ENCODE results near the gene TSPAN9. TPM values are rescaled to one million over a fixed set of nuclear protein-coding genes. Genes with fewer than 3 reads are reported as not detected.

TSPAN9 gene
- total RNA-seq, 1 experiment from 2014 or later: 7.7 TPM

DNA sequence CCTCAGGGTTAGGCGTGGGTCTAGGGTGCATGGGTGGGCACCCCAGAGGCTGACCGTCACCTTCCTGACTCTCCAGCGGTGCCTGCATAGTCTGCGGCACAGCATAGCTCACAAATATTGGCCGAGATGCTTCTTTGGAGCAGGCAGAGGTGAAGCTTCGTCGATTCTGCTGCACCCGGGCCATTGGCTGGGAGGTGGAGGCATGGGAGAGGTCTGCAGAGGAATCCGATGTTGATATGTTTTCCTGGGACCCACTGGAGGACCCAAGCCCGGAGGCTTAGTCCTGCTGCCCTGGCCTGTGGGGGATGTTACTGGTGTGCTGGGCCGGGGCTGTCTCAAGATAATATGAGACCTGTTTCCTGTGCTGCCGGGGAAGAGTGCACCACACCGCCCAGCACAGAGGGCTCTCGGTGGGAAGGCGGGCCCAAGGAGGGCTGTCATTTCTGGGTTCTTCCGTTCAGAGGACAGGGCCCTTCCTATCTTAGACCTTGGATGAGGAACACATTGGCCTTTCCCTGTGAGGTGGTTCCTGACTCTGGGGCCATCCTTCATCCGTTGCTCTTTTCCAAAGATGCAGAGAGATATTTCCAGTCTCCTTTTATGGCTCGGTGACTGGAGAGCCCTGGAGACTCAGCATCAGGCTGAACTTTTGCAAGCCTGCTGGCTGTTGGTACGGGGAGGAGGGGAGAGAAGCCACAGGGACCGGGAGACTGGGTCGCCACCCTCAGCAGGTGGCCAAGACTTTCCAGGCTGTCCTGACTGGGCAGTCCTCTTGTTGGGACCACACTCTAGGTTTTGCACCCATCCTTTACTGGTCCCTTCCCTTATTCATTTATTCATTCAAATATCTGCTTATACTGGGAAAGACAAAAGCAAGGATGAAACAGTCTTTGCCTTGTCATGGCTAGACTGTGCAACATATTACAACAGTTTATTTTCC lies 143.5 kb downstream of the TSPAN9 start:
- H3K9me3 ChIP-seq (ENCODE audit: control insufficient read depth, insufficient read depth, low read depth, low read length): no peaks in the 10 kb centered on the region
- CTCF ChIA-PET: no interaction called here
- TF ChIP-seq SIN3A (IDR thresholded peaks at IDR 0.05; ENCODE audit: borderline replicate concordance, insufficient read depth, low read depth, low read length) (no peak), CTCF (IDR thresholded peaks at IDR 0.05) (no peak), REST (IDR thresholded peaks at IDR 0.05; ENCODE audit: insufficient read depth in 1 of 2, low read depth in 2 of 2, low read length in 1 of 2) (no peak), TCF7L2 (IDR thresholded peaks at IDR 0.05; ENCODE audit: low read depth, low read length) (no peak), POLR2AphosphoS5 (IDR thresholded peaks at IDR 0.05; ENCODE audit: low read depth, low read length) (no peak)
- H3K4me1 ChIP-seq (ENCODE audit: control insufficient read depth, insufficient read depth, low read length): no peaks in the 10 kb centered on the region
- H3K27me3 ChIP-seq (ENCODE audit: control insufficient read depth, insufficient read depth, low read length): no peaks in the 10 kb centered on the region
- POLR2A ChIA-PET: no interaction called here
- no peak overlapping the region for H3K27ac ChIP-seq (ENCODE audit: low read length)
- ATAC-seq: no peak
- in situ Hi-C loops (cut with HindIII; ENCODE audit: low pct_unique_long_range_greater_than_20kb, low sequenced_read_pairs): no loop called here
- H3K36me3 ChIP-seq (ENCODE audit: control insufficient read depth, insufficient read depth, low read length): no peaks in the 10 kb centered on the region
- no TSS peak for BruUV-seq (replicated peaks)
- H3K4me3 ChIP-seq (ENCODE audit: low read depth in 2 of 2, low read length in 2 of 2): no peak overlapping the region
- DNase-seq (ENCODE audit: low read depth, low spot score): no peak
- intact Hi-C loops (cut with micrococcal nuclease; ENCODE audit: unreplicated experiment): no loop called here

- H3K27ac ChIP-seq (ENCODE audit: low read length): no peak overlapping the region
- DNase-seq (ENCODE audit: low read depth, low spot score): no peak
- BruUV-seq (replicated peaks): no TSS peak
- no peaks in the 10 kb centered on the region for H3K4me1 ChIP-seq (ENCODE audit: control insufficient read depth, insufficient read depth, low read length)
- no peaks in the 10 kb centered on the region for H3K9me3 ChIP-seq (ENCODE audit: control insufficient read depth, insufficient read depth, low read depth, low read length)
- TF ChIP-seq SIN3A (IDR thresholded peaks at IDR 0.05; ENCODE audit: borderline replicate concordance, insufficient read depth, low read depth, low read length): no peak
- TF ChIP-seq POLR2AphosphoS5 (IDR thresholded peaks at IDR 0.05; ENCODE audit: low read depth, low read length): no peak
- TF ChIP-seq REST (IDR thresholded peaks at IDR 0.05; ENCODE audit: insufficient read depth in 1 of 2, low read depth in 2 of 2, low read length in 1 of 2): no peak
- no peak for TF ChIP-seq TCF7L2 (IDR thresholded peaks at IDR 0.05; ENCODE audit: low read depth, low read length)
- no peak for TF ChIP-seq CTCF (IDR thresholded peaks at IDR 0.05)
- no peaks in the 10 kb centered on the region for H3K27me3 ChIP-seq (ENCODE audit: control insufficient read depth, insufficient read depth, low read length)
- no peaks in the 10 kb centered on the region for H3K36me3 ChIP-seq (ENCODE audit: control insufficient read depth, insufficient read depth, low read length)
- H3K4me3 ChIP-seq (ENCODE audit: low read depth in 2 of 2, low read length in 2 of 2): no peak overlapping the region
- in situ Hi-C loops (cut with HindIII; ENCODE audit: low pct_unique_long_range_greater_than_20kb, low sequenced_read_pairs): no loop called here
- ATAC-seq: no peak
- ChIA-PET POLR2A (no interaction called here), CTCF (no interaction called here)
- intact Hi-C loops (cut with micrococcal nuclease; ENCODE audit: unreplicated experiment): no loop called here
Observed at GRCh38 chr12:3222306-3222705, 145.1 kb downstream of the TSPAN9 start.
